PC-3 (cell line): ENCODE results near the gene IRF5. TPM values are rescaled to one million over a fixed set of nuclear protein-coding genes. Genes with fewer than 3 reads are reported as not detected.
A peak's percentile ranks its signal among the peaks of the same experiment; 100 is the strongest.

Experiments
- ATAC-seq: fragments of 200-7000 bp; cut with Tn5 transposase; 2 replicates; pipeline ENCODE4 v1.9.1; 2020; ENCODE audit warnings: mild to moderate bottlenecking, moderate library complexity
- Bru-seq: library from RNA; stranded (reverse); fragments of 400-500 nt; gene quantifications from one replicate; lab custom pipeline; 2021; lab: Mats Ljungman, UMichigan
- BruChase-seq, 2 experiments: library from RNA; stranded (reverse); fragments of 400-500 nt; gene quantifications; one replicate each; lab custom pipeline; 2021; lab: Mats Ljungman, UMichigan
- BruUV-seq: library from RNA; stranded (reverse); fragments of 400-500 nt; replicated peaks from 2 replicates; lab custom pipeline; 2021; lab: Mats Ljungman, UMichigan
- CTCF ChIA-PET: fragments of 300-600 bp; sonication (Branson Sonifier 250); formaldehyde crosslinking; loops from one replicate; lab custom pipeline; 2022; ENCODE audit warnings: antibody characterized with exemption; lab: Charles Lee
- POLR2A ChIA-PET: fragments of 300-600 bp; sonication (Branson Sonifier 250); formaldehyde crosslinking; loops from one replicate; lab custom pipeline; 2022; ENCODE audit warnings: antibody characterized with exemption; ENCODE audit not compliant: unreplicated experiment; lab: Charles Lee
- DNase-seq: peaks from one replicate; pipeline ENCODE4 v3.0.0-alpha.2; 2015
- H2AFZ ChIP-seq: fragments of 300-600 bp; sonication (generic); 2 replicates; pipeline ENCODE4 v1.6.0; 2016; ENCODE audit warnings: antibody characterized with exemption, low read length
- H3F3A ChIP-seq: fragments of 300-600 bp; sonication (generic); one replicate; pipeline ENCODE4 v1.6.0; 2017; ENCODE audit warnings: antibody characterized with exemption, low read length, control low read depth, mild to moderate bottlenecking; ENCODE audit not compliant: unreplicated experiment
- H3K27ac ChIP-seq: fragments of 300-600 bp; sonication (generic); 2 replicates; pipeline ENCODE4 v1.5.1; 2016; ENCODE audit warnings: mild to moderate bottlenecking, low read length
- H3K27me3 ChIP-seq: fragments of 300-600 bp; sonication (generic); 2 replicates; pipeline ENCODE4 v1.6.1; 2016; ENCODE audit warnings: low read length, mixed read lengths
- H3K36me3 ChIP-seq: fragments of 300-600 bp; sonication (generic); 2 replicates; pipeline ENCODE4 v1.6.1; 2016; ENCODE audit warnings: low read depth, mixed run types, low read length, mixed read lengths
- H3K4me1 ChIP-seq: fragments of 300-600 bp; sonication (generic); 2 replicates; pipeline ENCODE4 v1.5.1; 2016; ENCODE audit warnings: low read length; ENCODE audit not compliant: insufficient read depth
- H3K4me2 ChIP-seq: fragments of 300-600 bp; sonication (generic); 2 replicates; pipeline ENCODE4 v1.6.0; 2016; ENCODE audit warnings: low read length
- H3K4me3 ChIP-seq: fragments of 300-600 bp; sonication (generic); 2 replicates; pipeline ENCODE4 v1.5.1; 2016; ENCODE audit warnings: mild to moderate bottlenecking, low read length, mixed read lengths
- H3K79me2 ChIP-seq: fragments of 300-600 bp; sonication (generic); 2 replicates; pipeline ENCODE4 v1.6.1; 2017; ENCODE audit warnings: low read length, mixed read lengths
- H3K9ac ChIP-seq: fragments of 300-600 bp; sonication (generic); 2 replicates; pipeline ENCODE4 v1.6.0; 2016; ENCODE audit warnings: mild to moderate bottlenecking, low read length
- H3K9me2 ChIP-seq: fragments of 300-600 bp; sonication (generic); replicated peaks from 2 replicates; pipeline ENCODE4 v1.6.1; 2016; ENCODE audit warnings: mixed run types, low read length, mixed read lengths
- H3K9me3 ChIP-seq: fragments of 300-600 bp; sonication (generic); 2 replicates; pipeline ENCODE4 v1.6.1; 2016; ENCODE audit warnings: low read length, mixed read lengths
- H4K20me1 ChIP-seq: fragments of 300-600 bp; sonication (generic); 2 replicates; pipeline ENCODE4 v1.6.1; 2016; ENCODE audit warnings: low read length, mixed read lengths
- EZH2 ChIP-seq: fragments of 300-600 bp; sonication (generic); IDR thresholded peaks from one replicate; pipeline ENCODE4 v1.6.1; 2017; ENCODE audit warnings: antibody characterized with exemption, mild to moderate bottlenecking, low read length; ENCODE audit not compliant: unreplicated experiment
- EZH2phosphoT487 ChIP-seq: fragments of 300-600 bp; sonication (generic); IDR thresholded peaks from 2 replicates; pipeline ENCODE4 v1.6.1; 2018; ENCODE audit warnings: mild to moderate bottlenecking, antibody characterized with exemption, low read length, borderline replicate concordance
- intact Hi-C: fragments of 100-400 bp; cut with micrococcal nuclease; formaldehyde crosslinking; loops from 2 replicates; pipeline ENCODE4 v1.9.0; 2023
- long read RNA-seq: library from polyadenylated mRNA; unstranded; transcript quantifications from one replicate; pipeline ENCODE4 v2.0.0, GENCODE V29; 2021; ENCODE audit not compliant: unreplicated experiment
- total RNA-seq: library from RNA; depleted of rRNA; stranded (reverse); fragments of >200 nt; gene quantifications from 2 replicates; pipeline ENCODE4 v1.2.3, GENCODE V29; 2014; rRNA removed
- TF ChIP-seq, protein P1 (sequence below): fragments of 300-600 bp; sonication (generic); conservative IDR thresholded peaks from 2 replicates; pipeline ENCODE4 v1.5.1; 2017; ENCODE audit warnings: antibody characterized with exemption, low read depth, mild to moderate bottlenecking, low read length

The IRF5 gene
- total RNA-seq (12.2 and 15.3 TPM in 2 replicates), Bru-seq, nascent RNA (percentile 45 among the genes with signal in this experiment), BruChase-seq, experiment 1, labeled RNA remaining after a 6-hour chase (percentile 51 among the genes with signal in this experiment), BruChase-seq, experiment 2, labeled RNA remaining after a 2-hour chase (percentile 48 among the genes with signal in this experiment)
- long read RNA-seq, partial matches to known transcripts = 10 of 24 reads
- long read RNA-seq, other reads (novel, unspliced or antisense) = 12 of 24 reads

- peak; percentile 80 for ATAC-seq
Observed at GRCh38 chr7:128937647-128938543, at the start of gene IRF5. TSS of gene IRF5 (plus strand) at chr7:128937927. CDS start at chr7:128942082, 4,155 bp downstream.

DNA sequence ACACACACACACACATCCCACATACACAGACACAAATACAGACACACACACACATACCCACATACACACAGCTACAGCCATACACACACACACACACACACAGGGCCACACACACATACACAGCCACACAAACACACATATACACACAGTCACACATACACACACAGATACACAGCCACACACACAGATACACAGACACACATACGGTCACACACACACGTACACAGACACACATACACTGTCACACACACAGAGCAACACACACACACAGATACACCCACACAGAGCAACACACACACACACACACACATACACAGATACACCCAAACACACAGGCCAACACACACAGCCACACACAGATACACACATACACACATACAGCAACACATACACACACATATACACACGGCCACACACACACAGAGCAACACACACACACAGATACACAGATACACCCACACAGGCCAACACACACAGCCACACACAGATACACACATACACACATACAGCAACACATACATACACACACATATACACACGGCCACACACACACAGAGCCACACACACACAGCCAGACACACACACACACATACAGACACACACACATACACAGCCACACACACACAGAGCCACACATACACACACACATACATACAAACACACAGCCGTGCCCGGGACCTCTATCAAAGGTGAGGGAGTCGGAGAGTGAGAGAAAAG, 49.5 kb upstream of the IRF5 start:
- DNase-seq (no peak), ATAC-seq (no peak)
- Histone ChIP-seq H3K36me3 (no peaks in the 10 kb centered on the region), H3K79me2 (no peaks in the 10 kb centered on the region), H2AFZ (no peak overlapping the region), H3K4me1 (peaks cover 28% of the 10 kb centered on the region), H3K27ac (peak overlapping the region; percentile 70), H3K9ac (no peak overlapping the region), H3F3A (no peaks in the 10 kb centered on the region), H4K20me1 (no peaks in the 10 kb centered on the region), H3K9me2 (no peaks in the 10 kb centered on the region), H3K4me3 (no peak overlapping the region), H3K27me3 (no peaks in the 10 kb centered on the region), H3K9me3 (no peaks in the 10 kb centered on the region), H3K4me2 (no peak overlapping the region)
- ChIA-PET POLR2A (no interaction called here), CTCF (no interaction called here)
- intact Hi-C loops = no loop called here
- TF ChIP-seq, protein P1, sequence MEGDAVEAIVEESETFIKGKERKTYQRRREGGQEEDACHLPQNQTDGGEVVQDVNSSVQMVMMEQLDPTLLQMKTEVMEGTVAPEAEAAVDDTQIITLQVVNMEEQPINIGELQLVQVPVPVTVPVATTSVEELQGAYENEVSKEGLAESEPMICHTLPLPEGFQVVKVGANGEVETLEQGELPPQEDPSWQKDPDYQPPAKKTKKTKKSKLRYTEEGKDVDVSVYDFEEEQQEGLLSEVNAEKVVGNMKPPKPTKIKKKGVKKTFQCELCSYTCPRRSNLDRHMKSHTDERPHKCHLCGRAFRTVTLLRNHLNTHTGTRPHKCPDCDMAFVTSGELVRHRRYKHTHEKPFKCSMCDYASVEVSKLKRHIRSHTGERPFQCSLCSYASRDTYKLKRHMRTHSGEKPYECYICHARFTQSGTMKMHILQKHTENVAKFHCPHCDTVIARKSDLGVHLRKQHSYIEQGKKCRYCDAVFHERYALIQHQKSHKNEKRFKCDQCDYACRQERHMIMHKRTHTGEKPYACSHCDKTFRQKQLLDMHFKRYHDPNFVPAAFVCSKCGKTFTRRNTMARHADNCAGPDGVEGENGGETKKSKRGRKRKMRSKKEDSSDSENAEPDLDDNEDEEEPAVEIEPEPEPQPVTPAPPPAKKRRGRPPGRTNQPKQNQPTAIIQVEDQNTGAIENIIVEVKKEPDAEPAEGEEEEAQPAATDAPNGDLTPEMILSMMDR = no peak
- TF ChIP-seq EZH2 (no peak), EZH2phosphoT487 (no peak)
- no TSS peak for BruUV-seq

More at GRCh38 chr7:128937647-128938543, at the start of gene IRF5:
- BruUV-seq = no TSS peak
- H3K4me1 ChIP-seq = no peaks in the 10 kb centered on the region
- no peaks in the 10 kb centered on the region for H4K20me1 ChIP-seq
- H3K9me3 ChIP-seq = no peaks in the 10 kb centered on the region
- H2AFZ ChIP-seq = peak within 1 kb of the TSS; percentile 93
- H3K9ac ChIP-seq = peak within 1 kb of the TSS; percentile 62
- no peaks in the 10 kb centered on the region for H3K9me2 ChIP-seq
- no peaks in the 10 kb centered on the region for H3F3A ChIP-seq
- ChIA-PET CTCF (interaction anchor here (0.6 kb wide), 1 partner anchor 1076 kb away, joined by 3 read pairs; no protein-coding TSS in a partner anchor), POLR2A (interaction anchor here (0.7 kb wide), 1 partner anchor 20 kb away, joined by 3 read pairs; no protein-coding TSS in a partner anchor)
- intact Hi-C loops = no loop called here
- H3K36me3 ChIP-seq = no peaks in the 10 kb centered on the region
- peak within 1 kb of the TSS; percentile 99 for H3K4me2 ChIP-seq
- H3K79me2 ChIP-seq = no peaks in the 10 kb centered on the region
- peak; percentile 66 for DNase-seq
- TF ChIP-seq EZH2 (no peak), EZH2phosphoT487 (no peak)
- TF ChIP-seq, protein P1 = no peak
- peak within 1 kb of the TSS; percentile 94 for H3K4me3 ChIP-seq
- H3K27me3 ChIP-seq = no peaks in the 10 kb centered on the region
- no peak within 1 kb of the TSS for H3K27ac ChIP-seq
